IMR-90 (cell line): ENCODE results near the gene ELOB. TPM values are rescaled to one million over a fixed set of nuclear protein-coding genes. Genes with fewer than 3 reads are reported as not detected.

Experiments used
- ATAC-seq: fragments of 200-7000 bp; cut with Tn5 transposase; 2 replicates; pipeline ENCODE4 v1.9.1; 2020; ENCODE audit warnings: low read depth, mild to moderate bottlenecking, moderate library complexity
- BruUV-seq: library from RNA; stranded (reverse); fragments of 400-500 nt; replicated peaks from 2 replicates; lab custom pipeline; 2021; lab: Mats Ljungman, UMichigan
- CTCF ChIA-PET: fragments of 300-600 bp; formaldehyde crosslinking; extraction: SDS; loops from one replicate; lab custom pipeline; 2021; ENCODE audit warnings: antibody characterized with exemption; lab: Yijun Ruan, JAX
- POLR2A ChIA-PET: fragments of 300-600 bp; sonication (Branson Sonifier 250); formaldehyde crosslinking; loops from one replicate; lab custom pipeline; 2022; ENCODE audit warnings: antibody characterized with exemption; ENCODE audit not compliant: unreplicated experiment; lab: Charles Lee
- DNase-seq: peaks from one replicate; pipeline ENCODE4 v3.0.0; 2013
- H2AFZ ChIP-seq: replicated peaks from 2 replicates; pipeline ENCODE3; 2013; ENCODE audit warnings: low read length, mild to moderate bottlenecking; ENCODE audit not compliant: poor library complexity
- H2AK5ac ChIP-seq: 2 replicates; pipeline ENCODE4 v1.6.1; 2013; ENCODE audit warnings: low read depth, low read length, inconsistent platforms
- H2AK9ac ChIP-seq: replicated peaks from 2 replicates; pipeline ENCODE3; 2013; ENCODE audit warnings: mild to moderate bottlenecking, low read depth, low read length, moderate library complexity; ENCODE audit not compliant: poor library complexity
- H2BK120ac ChIP-seq: 2 replicates; pipeline ENCODE4 v1.6.1; 2013; ENCODE audit warnings: low read depth, low read length, inconsistent platforms
- H2BK15ac ChIP-seq: 3 replicates; pipeline ENCODE4 v1.6.1; 2013; ENCODE audit warnings: low read depth, low read length, inconsistent platforms
- H2BK20ac ChIP-seq: 2 replicates; pipeline ENCODE4 v1.6.1; 2013; ENCODE audit warnings: low read depth, mild to moderate bottlenecking, inconsistent platforms, low read length, moderate library complexity
- H2BK5ac ChIP-seq: 2 replicates; pipeline ENCODE4 v1.6.1; 2013; ENCODE audit warnings: mild to moderate bottlenecking, low read depth, low read length, inconsistent platforms; ENCODE audit not compliant: poor library complexity, severe bottlenecking
- H3K14ac ChIP-seq: replicated peaks from 2 replicates; pipeline ENCODE4 v1.6.1; 2013; ENCODE audit warnings: low read depth, low read length, inconsistent platforms
- H3K18ac ChIP-seq: 2 replicates; pipeline ENCODE4 v1.6.1; 2013; ENCODE audit warnings: low read depth, low read length, control low read depth
- H3K23ac ChIP-seq: 2 replicates; pipeline ENCODE4 v1.6.1; 2013; ENCODE audit warnings: low read depth, low read length, inconsistent platforms
- H3K27ac ChIP-seq: 2 replicates; pipeline ENCODE4 v1.5.1; 2013; ENCODE audit warnings: mild to moderate bottlenecking, control low read depth, low read length; ENCODE audit not compliant: insufficient read depth
- H3K27me3 ChIP-seq: 2 replicates; pipeline ENCODE4 v1.6.1; 2013; ENCODE audit warnings: low read length; ENCODE audit not compliant: control insufficient read depth, insufficient read depth
- H3K36me3 ChIP-seq: 2 replicates; pipeline ENCODE4 v1.6.1; 2013; ENCODE audit warnings: low read length, mixed read lengths; ENCODE audit not compliant: control insufficient read depth, insufficient read depth
- H3K4ac ChIP-seq: 2 replicates; pipeline ENCODE4 v1.6.1; 2013; ENCODE audit warnings: low read depth, low read length, inconsistent platforms
- H3K4me1 ChIP-seq: 2 replicates; pipeline ENCODE4 v1.6.1; 2013; ENCODE audit warnings: low read length, mixed read lengths; ENCODE audit not compliant: control insufficient read depth, insufficient read depth
- H3K4me2 ChIP-seq: 2 replicates; pipeline ENCODE4 v1.6.1; 2013; ENCODE audit warnings: low read depth, mild to moderate bottlenecking, control low read depth, low read length, moderate library complexity
- H3K4me3 ChIP-seq: 2 replicates; pipeline ENCODE4 v1.5.1; 2013; ENCODE audit warnings: low read depth, mild to moderate bottlenecking, control low read depth, low read length, moderate library complexity; ENCODE audit not compliant: insufficient read depth
- H3K56ac ChIP-seq: 2 replicates; pipeline ENCODE4 v1.6.1; 2013; ENCODE audit warnings: low read length, inconsistent platforms; ENCODE audit not compliant: insufficient read depth; ENCODE audit errors: extremely low read depth
- H3K79me1 ChIP-seq, 2 experiments: 2 replicates each; pipeline ENCODE4 v1.6.1; 2013; ENCODE audit warnings: low read length in 2 of 2, inconsistent platforms in 1 of 2, low read depth in 1 of 2
- H3K9ac ChIP-seq: 2 replicates; pipeline ENCODE4 v1.6.1; 2013; ENCODE audit warnings: low read depth, low read length, control low read depth
- H3K9me1 ChIP-seq: 2 replicates; pipeline ENCODE4 v1.6.1; 2013; ENCODE audit warnings: low read length, inconsistent platforms; ENCODE audit not compliant: insufficient read depth
- H3K9me3 ChIP-seq: 2 replicates; pipeline ENCODE4 v1.6.1; 2013; ENCODE audit warnings: low read length; ENCODE audit not compliant: control insufficient read depth, insufficient read depth
- H4K20me1 ChIP-seq: 2 replicates; pipeline ENCODE4 v1.6.1; 2013; ENCODE audit warnings: low read length, inconsistent platforms; ENCODE audit not compliant: insufficient read depth
- H4K5ac ChIP-seq: 2 replicates; pipeline ENCODE4 v1.6.1; 2013; ENCODE audit warnings: mild to moderate bottlenecking, low read depth, low read length, control low read depth
- H4K8ac ChIP-seq, 2 experiments: 2 replicates each; pipeline ENCODE4 v1.6.1; 2013; ENCODE audit warnings: low read depth in 2 of 2, low read length in 2 of 2, control low read depth in 1 of 2, inconsistent platforms in 1 of 2
- H4K91ac ChIP-seq: 2 replicates; pipeline ENCODE4 v1.6.1; 2013; ENCODE audit warnings: low read depth, low read length, inconsistent platforms; ENCODE audit not compliant: insufficient read depth
- BHLHE40 ChIP-seq: fragments of 150-350 bp; IDR thresholded peaks from 2 replicates; pipeline ENCODE4 v1.6.1; 2016; ENCODE audit warnings: mild to moderate bottlenecking, low read depth, low read length
- CHD1 ChIP-seq: IDR thresholded peaks from 2 replicates; pipeline ENCODE4 v1.6.1; 2012; ENCODE audit warnings: low read depth, low read length, improper control_type of control experiment
- FOS ChIP-seq: fragments of 150-350 bp; IDR thresholded peaks from 2 replicates; pipeline ENCODE4 v1.6.1; 2016; ENCODE audit warnings: low read depth, low read length
- RAD21 ChIP-seq: IDR thresholded peaks from 2 replicates; pipeline ENCODE4 v1.6.1; 2012; ENCODE audit warnings: low read length, improper control_type of control experiment
- RFX5 ChIP-seq: IDR thresholded peaks from 2 replicates; pipeline ENCODE4 v1.8.0; 2012; ENCODE audit warnings: low read depth, mild to moderate bottlenecking, low read length, moderate library complexity
- whole genome bisulfite sequencing, 2 experiments: methylation state at CpG; one replicate each; pipeline versions ENCODE4 v1.1.5 to v1.1.7; 2013; ENCODE audit warnings: missing lambda C conversion rate in 2 of 2; ENCODE audit not compliant: insufficient read length in 1 of 2; ENCODE audit errors: extremely low coverage in 2 of 2; 5-methylcytosine and 5-hydroxymethylcytosine counted together
- dilution Hi-C: fragments of 300-500 bp; cut with HindIII; formaldehyde crosslinking; loops from one replicate; pipeline ENCODE4 v1.14.3; 2018; ENCODE audit warnings: low sequenced_read_pairs; ENCODE audit not compliant: unreplicated experiment
- in situ Hi-C: fragments of 300-500 bp; cut with MboI; formaldehyde crosslinking; loops from 3 replicates; pipeline ENCODE4 v1.14.3; 2019; ENCODE audit warnings: low sequenced_read_pairs, inconsistent platforms, mixed read lengths
- intact Hi-C: fragments of 100-400 bp; cut with micrococcal nuclease; formaldehyde crosslinking; loops from 2 replicates; pipeline ENCODE4 v1.10.0; 2022
- polyA plus RNA-seq, 3 experiments: library from polyadenylated mRNA; depleted of rRNA; stranded (reverse); fragments of >200 nt; gene quantifications; 2 replicates each; pipeline ENCODE4 v1.2.3, GENCODE V29; 2012; ENCODE audit warnings: low replicate concordance in 1 of 3
- total RNA-seq: library from RNA; depleted of rRNA; stranded (reverse); fragments of >200 nt; gene quantifications from 2 replicates; pipeline ENCODE4 v1.2.3, GENCODE V29; 2012
- TF ChIP-seq, protein P1 (sequence below): fragments of 150-350 bp; IDR thresholded peaks from 2 replicates; pipeline ENCODE4 v1.6.1; 2017; ENCODE audit warnings: mild to moderate bottlenecking, antibody characterized with exemption, low read length, low read depth

The ELOB gene
- total and polyA plus RNA-seq, 2 of the 4 experiments (the other 2 are of a cell fraction), result 442 to 5,859 TPM

DNA sequence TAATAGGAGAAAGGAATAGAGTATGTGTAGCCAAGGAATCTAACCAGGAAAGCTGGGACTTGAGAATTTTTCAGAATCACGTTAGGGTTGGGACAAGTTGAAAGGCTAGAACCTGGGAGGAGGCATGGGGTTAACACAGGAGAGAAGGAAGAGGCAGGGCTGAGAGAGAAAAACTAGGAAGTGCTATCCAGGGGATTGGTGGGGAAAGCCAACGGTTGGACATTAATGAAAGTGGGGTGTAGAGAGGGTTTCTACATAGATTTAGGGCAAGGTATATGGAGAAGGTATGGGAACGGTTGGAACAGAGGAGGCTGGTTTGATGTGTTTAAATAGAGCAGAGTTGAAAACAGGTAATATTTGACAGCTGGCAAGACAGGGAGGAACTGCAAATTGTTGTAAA lies 21.9 kb downstream of the ELOB start:
- no peak overlapping the region for H2BK20ac ChIP-seq
- ATAC-seq (no peak), DNase-seq (no peak)
- peak overlapping the region; percentile 99 for H3K4me2 ChIP-seq
- no peak overlapping the region for H3K14ac ChIP-seq
- no peak overlapping the region for H4K8ac ChIP-seq
- no peak overlapping the region for H4K5ac ChIP-seq
- no peak overlapping the region for H2BK15ac ChIP-seq
- peaks cover 23 to 75% of the 10 kb centered on the region in 2 experiments for H3K79me1 ChIP-seq
- H3K4ac ChIP-seq, result no peak overlapping the region
- TF ChIP-seq RFX5, result no peak
- TF ChIP-seq, protein P1, sequence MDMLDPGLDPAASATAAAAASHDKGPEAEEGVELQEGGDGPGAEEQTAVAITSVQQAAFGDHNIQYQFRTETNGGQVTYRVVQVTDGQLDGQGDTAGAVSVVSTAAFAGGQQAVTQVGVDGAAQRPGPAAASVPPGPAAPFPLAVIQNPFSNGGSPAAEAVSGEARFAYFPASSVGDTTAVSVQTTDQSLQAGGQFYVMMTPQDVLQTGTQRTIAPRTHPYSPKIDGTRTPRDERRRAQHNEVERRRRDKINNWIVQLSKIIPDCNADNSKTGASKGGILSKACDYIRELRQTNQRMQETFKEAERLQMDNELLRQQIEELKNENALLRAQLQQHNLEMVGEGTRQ, result no peak
- no peak for TF ChIP-seq RAD21
- no peak for TF ChIP-seq CHD1
- no peak for TF ChIP-seq BHLHE40
- TF ChIP-seq FOS, result no peak
- no peak overlapping the region for H2AK9ac ChIP-seq
- in situ Hi-C loops, result no loop called here
- dilution Hi-C loops, result no loop called here
- H4K91ac ChIP-seq, result no peak overlapping the region
- peaks cover 73% of the 10 kb centered on the region for H4K20me1 ChIP-seq
- peaks cover 36% of the 10 kb centered on the region for H3K36me3 ChIP-seq
- peaks cover 9% of the 10 kb centered on the region for H3K4me1 ChIP-seq
- no peak overlapping the region for H2BK5ac ChIP-seq
- peak overlapping the region; percentile 80 for H3K23ac ChIP-seq
- peaks cover 14% of the 10 kb centered on the region for H3K9me1 ChIP-seq
- H3K27ac ChIP-seq, result no peak overlapping the region
- peaks cover 2% of the 10 kb centered on the region; the same call in 1 of the 2 replicates for H3K9me3 ChIP-seq
- no TSS peak for BruUV-seq
- ChIA-PET POLR2A (no interaction called here), CTCF (no interaction called here)
- no peaks in the 10 kb centered on the region for H3K27me3 ChIP-seq
- no peak overlapping the region; the same call in 1 of the 2 replicates for H3K9ac ChIP-seq
- H2AK5ac ChIP-seq, result no peak overlapping the region
- H2AFZ ChIP-seq, result no peak overlapping the region
- no peak overlapping the region for H3K18ac ChIP-seq
- no peak overlapping the region for H3K56ac ChIP-seq
- WGBS, 2 experiments, result 50% methylated on average over 3 of the region's 3 CpGs; no CpG with 5 or more reads in 1 of the 2 experiments
- H3K4me3 ChIP-seq, result no peak overlapping the region
- no peak overlapping the region for H2BK120ac ChIP-seq
- intact Hi-C loops, result no loop called here
